Fibroblast of lung (primary cell): ENCODE data around the gene EXOC8.

Experiments
- EZH2 ChIP-seq: IDR thresholded peaks from 2 replicates; pipeline ENCODE4 v1.5.1; 2012; ENCODE audit warnings: low read length, control low read depth, mild to moderate bottlenecking; ENCODE audit errors: missing control alignments
- TF ChIP-seq, protein P1 (sequence below), 2 donors: IDR thresholded peaks in 1 of 2; conservative IDR thresholded peaks in 1 of 2; 1 replicate in 1 of 2; 2 replicates in 1 of 2; pipeline ENCODE4 v1.5.1; 2011 to 2012; ENCODE audit warnings: low read length in 2 of 2, control low read depth in 1 of 2, inconsistent platforms in 1 of 2, low read depth in 1 of 2, mild to moderate bottlenecking in 1 of 2

DNA sequence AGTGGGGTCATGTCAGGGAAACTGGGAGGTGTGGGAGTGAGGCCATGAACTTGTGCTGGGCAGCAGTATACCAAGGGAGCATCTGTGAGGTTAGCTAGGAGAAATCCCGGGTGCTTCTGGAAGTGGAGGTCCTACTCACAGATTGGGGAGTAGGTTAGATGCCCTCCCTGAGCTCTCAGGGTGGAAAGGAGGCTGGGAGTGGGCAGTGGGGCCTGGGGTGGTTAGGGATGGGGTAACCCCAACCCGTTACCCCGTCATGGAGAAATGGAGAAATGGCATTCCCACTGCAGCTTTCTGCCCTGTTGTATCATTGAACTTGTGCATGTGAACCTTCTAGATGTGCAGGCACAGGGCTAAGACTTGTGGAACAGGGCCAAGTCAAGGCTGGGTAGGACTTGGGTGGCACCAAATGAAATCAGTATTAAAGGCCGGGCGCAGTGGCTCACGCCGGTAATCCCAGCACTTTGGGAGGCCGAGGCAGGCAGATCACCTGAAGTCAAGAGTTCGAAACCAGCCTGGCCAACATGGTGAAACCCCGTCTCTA lies 27.2 kb downstream of the EXOC8 start:
- TF ChIP-seq, protein P1, sequence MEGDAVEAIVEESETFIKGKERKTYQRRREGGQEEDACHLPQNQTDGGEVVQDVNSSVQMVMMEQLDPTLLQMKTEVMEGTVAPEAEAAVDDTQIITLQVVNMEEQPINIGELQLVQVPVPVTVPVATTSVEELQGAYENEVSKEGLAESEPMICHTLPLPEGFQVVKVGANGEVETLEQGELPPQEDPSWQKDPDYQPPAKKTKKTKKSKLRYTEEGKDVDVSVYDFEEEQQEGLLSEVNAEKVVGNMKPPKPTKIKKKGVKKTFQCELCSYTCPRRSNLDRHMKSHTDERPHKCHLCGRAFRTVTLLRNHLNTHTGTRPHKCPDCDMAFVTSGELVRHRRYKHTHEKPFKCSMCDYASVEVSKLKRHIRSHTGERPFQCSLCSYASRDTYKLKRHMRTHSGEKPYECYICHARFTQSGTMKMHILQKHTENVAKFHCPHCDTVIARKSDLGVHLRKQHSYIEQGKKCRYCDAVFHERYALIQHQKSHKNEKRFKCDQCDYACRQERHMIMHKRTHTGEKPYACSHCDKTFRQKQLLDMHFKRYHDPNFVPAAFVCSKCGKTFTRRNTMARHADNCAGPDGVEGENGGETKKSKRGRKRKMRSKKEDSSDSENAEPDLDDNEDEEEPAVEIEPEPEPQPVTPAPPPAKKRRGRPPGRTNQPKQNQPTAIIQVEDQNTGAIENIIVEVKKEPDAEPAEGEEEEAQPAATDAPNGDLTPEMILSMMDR (conservative IDR thresholded peaks at IDR 0.05 in 1 of 2, IDR thresholded peaks at IDR 0.05 in 1 of 2; ENCODE audit: low read depth in 1 of 2, low read length in 2 of 2) = no peak
- no peak for TF ChIP-seq EZH2
